Body of pancreas (tissue), 4 donors: ENCODE data around the gene DDT. TPM values are rescaled to one million over a fixed set of nuclear protein-coding genes. Genes with fewer than 3 reads are reported as not detected.

Experiments used
- ATAC-seq: fragments of 150-250 bp; one replicate; pipeline ENCODE4 v1.9.1; 2016
- DNase-seq, 4 donors: peaks; one replicate each; pipeline ENCODE4 v3.0.0-alpha.2; 2019
- H3K27ac ChIP-seq, 4 donors: fragments of 200-600 bp; sonication (generic); 1 replicate in 3 of 4; 2 replicates in 1 of 4; pipeline versions ENCODE4 v1.5.1 to v1.6.1; 2016 to 2019; ENCODE audit warnings: mild to moderate bottlenecking in 1 of 4, mixed read lengths in 1 of 4, moderate library complexity in 1 of 4
- H3K27me3 ChIP-seq, 2 donors: fragments of 200-600 bp; sonication (generic); one replicate each; pipeline ENCODE4 v1.6.0; 2016; ENCODE audit warnings: mild to moderate bottlenecking in 1 of 2
- H3K36me3 ChIP-seq, 2 donors: fragments of 200-600 bp; sonication (generic); replicated peaks in 1 of 2; 2 replicates each; pipeline ENCODE4 v1.5.1; 2016; ENCODE audit warnings: low read depth in 2 of 2; ENCODE audit not compliant: insufficient read depth in 1 of 2
- H3K4me1 ChIP-seq: fragments of 200-600 bp; sonication (generic); one replicate; pipeline ENCODE4 v1.6.0; 2016
- H3K4me3 ChIP-seq, 2 donors: fragments of 200-600 bp; sonication (generic); 1 replicate in 1 of 2; 2 replicates in 1 of 2; pipeline ENCODE4 v1.5.1; 2016 to 2019
- H3K9me3 ChIP-seq, 3 donors: fragments of 200-600 bp; sonication (generic); 1 replicate in 2 of 3; 2 replicates in 1 of 3; pipeline ENCODE4 v1.5.1; 2016
- CTCF ChIP-seq, 7 experiments: fragments of 450-650 bp in 4 of 7; fragments of 200-600 bp in 3 of 7; sonication (generic) in 3 of 7; IDR thresholded peaks; one replicate each; pipeline ENCODE4 v1.5.1; 2016 to 2019; ENCODE audit warnings: antibody characterized with exemption in 7 of 7
- POLR2A ChIP-seq, 3 donors: fragments of 450-650 bp; IDR thresholded peaks; one replicate each; pipeline ENCODE4 v1.6.1; 2016; ENCODE audit warnings: antibody characterized with exemption in 3 of 3, mild to moderate bottlenecking in 2 of 3
- WGBS, 2 donors: methylation state at CpG; one replicate each; pipeline ENCODE4 v1.1.5; 2017; 5-methylcytosine and 5-hydroxymethylcytosine counted together
- intact Hi-C: fragments of 100-400 bp; cut with DNase I; formaldehyde crosslinking; loops from one replicate; pipeline ENCODE4 v1.15.1; 2023
- total RNA-seq, 2 donors: library from RNA; depleted of rRNA; stranded (reverse); fragments of >200 nt; gene quantifications; one replicate each; pipeline ENCODE4 v1.1.0, GENCODE V29; 2016

The DDT gene
- total RNA-seq, 2 donors from 2014 or later = 70.3 to 78.4 TPM

- intact Hi-C loops = no loop called here
Observed at GRCh38 chr22:24010018-24010391, 35.8 kb upstream of the DDT start.

GRCh38 chr22:24009227-24010017 lies 35.2 kb upstream of the DDT start:
- WGBS, 2 donors = 71 to 85% methylated on average over 7 of the region's 7 CpGs
- ATAC-seq (no peak), DNase-seq (no peak)
- H3K4me1 ChIP-seq = peaks cover 16% of the 10 kb centered on the region
- no peak overlapping the region for H3K27ac ChIP-seq
- no peak for TF ChIP-seq CTCF (IDR thresholded peaks at IDR 0.05)
- no peak for TF ChIP-seq POLR2A (IDR thresholded peaks at IDR 0.05)
- H3K4me3 ChIP-seq = no peak overlapping the region
- no peaks in the 10 kb centered on the region for H3K27me3 ChIP-seq
- no peaks in the 10 kb centered on the region for H3K36me3 ChIP-seq
- intact Hi-C loops = no loop called here
- no peaks in the 10 kb centered on the region for H3K9me3 ChIP-seq

More at GRCh38 chr22:24010018-24010391, 35.8 kb upstream of the DDT start:
- H3K36me3 ChIP-seq = no peaks in the 10 kb centered on the region
- no peaks in the 10 kb centered on the region for H3K9me3 ChIP-seq
- no peak overlapping the region for H3K27ac ChIP-seq
- H3K4me1 ChIP-seq = peaks cover 16% of the 10 kb centered on the region
- no peaks in the 10 kb centered on the region for H3K27me3 ChIP-seq
- WGBS, 2 donors = 90 to 95% methylated on average over 2 of the region's 2 CpGs
- no peak for TF ChIP-seq POLR2A (IDR thresholded peaks at IDR 0.05)
- TF ChIP-seq CTCF (IDR thresholded peaks at IDR 0.05) = no peak
- H3K4me3 ChIP-seq = no peak overlapping the region
- ATAC-seq = no peak
- no peak for DNase-seq

GRCh38 chr22:24008381-24009226 lies 34.4 kb upstream of the DDT start:
- intact Hi-C loops = no loop called here
- WGBS, 2 donors = 72 to 79% methylated on average over 6 of the region's 6 CpGs
- Histone ChIP-seq H3K4me3 (no peak overlapping the region), H3K27me3 (no peaks in the 10 kb centered on the region), H3K9me3 (no peaks in the 10 kb centered on the region), H3K4me1 (peaks cover 14% of the 10 kb centered on the region), H3K36me3 (no peaks in the 10 kb centered on the region), H3K27ac (no peak overlapping the region)
- no peak for DNase-seq
- no peak for TF ChIP-seq CTCF (IDR thresholded peaks at IDR 0.05)
- no peak for TF ChIP-seq POLR2A (IDR thresholded peaks at IDR 0.05)
- no peak for ATAC-seq

- ATAC-seq (no peak), DNase-seq (no peak)
- TF ChIP-seq POLR2A (IDR thresholded peaks at IDR 0.05) (no peak), CTCF (IDR thresholded peaks at IDR 0.05) (no peak)
- H3K4me1 ChIP-seq = peaks cover 8% of the 10 kb centered on the region
- no peak overlapping the region for H3K27ac ChIP-seq
- WGBS, 2 donors = 87 to 100% methylated on average over 1 of the region's 1 CpG
- H3K4me3 ChIP-seq = no peak overlapping the region
- no peaks in the 10 kb centered on the region for H3K36me3 ChIP-seq
- no peaks in the 10 kb centered on the region for H3K9me3 ChIP-seq
- intact Hi-C loops = no loop called here
- H3K27me3 ChIP-seq = no peaks in the 10 kb centered on the region
Observed at GRCh38 chr22:24008022-24008283, 33.7 kb upstream of the DDT start.
